ENCODE results near the gene THAP3.
"Not testable (repeated sequence)": the region's sequence is repeated elsewhere in the genome, so short reads cannot be mapped to it uniquely, and the experiment has no call there.

The THAP3 gene

DNA sequence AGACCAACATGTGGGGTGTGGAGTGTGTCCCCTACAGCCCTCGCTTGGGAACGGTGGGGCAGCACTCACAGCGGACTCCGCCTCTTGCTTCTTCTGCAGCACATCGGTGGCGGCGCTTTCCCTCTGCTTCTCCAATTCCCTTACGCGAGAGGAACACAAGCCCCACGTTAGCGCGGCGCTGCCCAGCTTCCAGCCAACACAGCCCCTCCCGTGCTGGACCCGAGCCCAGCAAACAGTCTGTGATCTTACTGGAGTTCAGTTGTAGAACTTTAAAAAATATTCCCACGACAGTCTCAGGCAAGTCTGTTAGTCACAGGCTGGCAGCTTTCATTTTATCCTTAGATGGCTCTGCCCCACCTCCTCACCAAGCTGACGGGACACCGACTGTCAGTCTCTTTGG, 13.6 kb downstream of the THAP3 start:
- TF ChIP-seq, protein P1, sequence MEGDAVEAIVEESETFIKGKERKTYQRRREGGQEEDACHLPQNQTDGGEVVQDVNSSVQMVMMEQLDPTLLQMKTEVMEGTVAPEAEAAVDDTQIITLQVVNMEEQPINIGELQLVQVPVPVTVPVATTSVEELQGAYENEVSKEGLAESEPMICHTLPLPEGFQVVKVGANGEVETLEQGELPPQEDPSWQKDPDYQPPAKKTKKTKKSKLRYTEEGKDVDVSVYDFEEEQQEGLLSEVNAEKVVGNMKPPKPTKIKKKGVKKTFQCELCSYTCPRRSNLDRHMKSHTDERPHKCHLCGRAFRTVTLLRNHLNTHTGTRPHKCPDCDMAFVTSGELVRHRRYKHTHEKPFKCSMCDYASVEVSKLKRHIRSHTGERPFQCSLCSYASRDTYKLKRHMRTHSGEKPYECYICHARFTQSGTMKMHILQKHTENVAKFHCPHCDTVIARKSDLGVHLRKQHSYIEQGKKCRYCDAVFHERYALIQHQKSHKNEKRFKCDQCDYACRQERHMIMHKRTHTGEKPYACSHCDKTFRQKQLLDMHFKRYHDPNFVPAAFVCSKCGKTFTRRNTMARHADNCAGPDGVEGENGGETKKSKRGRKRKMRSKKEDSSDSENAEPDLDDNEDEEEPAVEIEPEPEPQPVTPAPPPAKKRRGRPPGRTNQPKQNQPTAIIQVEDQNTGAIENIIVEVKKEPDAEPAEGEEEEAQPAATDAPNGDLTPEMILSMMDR (IDR thresholded peaks at IDR 0.05; ENCODE audit: insufficient read depth, missing control alignments), result no peak
- FAIRE-seq (no peak), DNase-seq (ENCODE audit: insufficient read length, low spot score) (no peak)

DNA sequence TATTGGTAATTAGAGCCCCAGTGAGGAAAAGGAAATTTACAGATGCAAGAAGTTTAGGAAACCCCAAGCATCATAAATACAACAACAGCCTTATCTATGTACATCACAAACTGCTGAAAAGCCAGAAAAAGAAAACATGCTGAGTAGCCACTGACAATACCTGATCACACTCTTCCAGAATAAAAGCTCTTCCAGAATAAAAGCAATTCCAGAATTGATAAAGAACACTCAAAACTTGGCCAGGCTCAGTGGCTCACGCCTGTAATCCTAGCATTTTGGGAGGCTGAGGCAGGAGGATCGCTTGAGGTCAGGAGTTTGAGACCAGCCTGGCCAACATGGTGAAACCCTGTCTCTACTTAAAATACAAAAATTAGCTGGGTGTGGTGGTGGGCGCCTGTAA, 16.2 kb downstream of the THAP3 start:
- DNase-seq (ENCODE audit: insufficient read length, low spot score); FAIRE-seq: not testable (repeated sequence)

- no peak for FAIRE-seq
- TF ChIP-seq, protein P1 (IDR thresholded peaks at IDR 0.05; ENCODE audit: insufficient read depth, missing control alignments), result no peak
- DNase-seq (ENCODE audit: insufficient read length, low spot score), result no peak
Observed at GRCh38 chr1:6645018-6645417, 20.4 kb downstream of the THAP3 start.

DNA sequence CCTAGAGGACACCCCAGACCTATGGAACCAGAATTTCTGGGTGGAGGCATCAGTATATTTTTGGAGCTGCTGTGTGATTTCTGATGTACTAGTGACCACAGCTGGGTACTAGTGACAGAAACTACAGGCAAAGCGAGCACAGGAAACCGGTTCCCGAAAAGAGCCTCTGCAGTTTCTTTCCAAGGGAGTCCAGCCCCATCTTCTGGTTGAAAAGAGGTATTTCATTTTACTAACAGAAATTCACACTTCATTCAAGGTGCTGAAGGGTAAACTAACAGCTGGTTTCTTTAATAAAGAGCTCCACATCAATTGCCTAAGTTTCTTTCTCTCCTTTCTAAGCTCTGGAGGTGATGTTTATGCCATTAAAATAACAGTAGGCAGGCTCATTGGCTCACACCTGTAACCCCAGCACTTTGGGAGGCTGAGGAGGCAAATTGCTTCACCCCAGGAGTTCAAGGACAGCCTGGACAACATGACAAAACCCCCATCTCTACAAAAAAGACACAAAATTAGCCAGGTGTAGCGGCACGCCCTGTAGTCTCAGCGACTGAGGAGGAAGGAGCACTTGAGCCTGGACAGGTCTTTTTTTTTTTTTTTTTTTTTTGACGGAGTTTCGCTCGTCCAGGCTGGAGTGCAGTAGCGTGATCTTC, 22.0 kb downstream of the THAP3 start:
- DNase-seq (ENCODE audit: insufficient read length, low spot score) (no peak), FAIRE-seq (no peak)
- TF ChIP-seq, protein P1 (IDR thresholded peaks at IDR 0.05; ENCODE audit: insufficient read depth, missing control alignments), result peak; percentile 39

DNA sequence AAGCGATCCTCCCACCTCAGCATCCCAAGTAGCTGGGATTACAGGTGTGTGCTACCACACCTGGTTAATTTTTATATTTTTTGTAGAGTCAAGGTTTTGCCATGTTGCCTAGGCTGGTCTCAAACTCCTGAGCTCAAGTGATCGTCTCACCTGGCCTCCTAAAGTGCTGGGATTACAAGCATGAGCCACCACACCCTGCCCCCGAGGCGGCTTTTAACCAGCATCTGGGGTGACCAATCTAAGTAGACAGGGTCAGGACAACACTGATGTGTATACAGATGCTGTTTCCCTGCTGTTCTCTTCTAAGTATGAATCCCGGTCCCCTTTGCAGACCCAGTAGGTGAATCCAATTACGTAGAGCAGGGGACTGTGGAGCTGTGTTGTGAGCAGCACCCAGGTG, 23.9 kb downstream of the THAP3 start:
- DNase-seq (ENCODE audit: insufficient read length, low spot score) (no peak), FAIRE-seq (no peak)
- TF ChIP-seq, protein P1 (IDR thresholded peaks at IDR 0.05; ENCODE audit: insufficient read depth, missing control alignments), result no peak

GRCh38 chr1:6651909-6652308, 27.2 kb downstream of the THAP3 start:
- TF ChIP-seq, protein P1 (IDR thresholded peaks at IDR 0.05; ENCODE audit: insufficient read depth, missing control alignments), result no peak
- DNase-seq (ENCODE audit: insufficient read length, low spot score) (no peak), FAIRE-seq (no peak)

- no peak for FAIRE-seq
- DNase-seq (ENCODE audit: insufficient read length, low spot score), result no peak
- TF ChIP-seq, protein P1 (IDR thresholded peaks at IDR 0.05; ENCODE audit: insufficient read depth, missing control alignments), result no peak
Observed at GRCh38 chr1:6652986-6653385, 28.3 kb downstream of the THAP3 start.
